ENCODE results near the gene WDHD1. TPM values are rescaled to one million over a fixed set of nuclear protein-coding genes. Genes with fewer than 3 reads are reported as not detected.

Gene WDHD1
- total RNA-seq, 1 donor from 2014 or later, result 15.0 TPM

- Mint-ChIP-seq H3K9me3 (ENCODE audit: unreplicated experiment) (no peaks in the 10 kb centered on the region), H3K4me3 (ENCODE audit: unreplicated experiment) (peak overlapping the region; percentile 98), H3K27me3 (ENCODE audit: unreplicated experiment) (peaks cover 22% of the 10 kb centered on the region), H3K36me3 (ENCODE audit: low read depth, unreplicated experiment) (peaks cover 12% of the 10 kb centered on the region), H3K4me1 (ENCODE audit: unreplicated experiment) (peaks cover 39% of the 10 kb centered on the region), H3K27ac (ENCODE audit: unreplicated experiment) (peak overlapping the region; percentile 99)
- no peak for DNase-seq (ENCODE audit: low spot score)
- TF ChIP-seq CTCF (IDR thresholded peaks at IDR 0.05; ENCODE audit: unreplicated experiment), result no peak
These were observed 26.1 kb upstream of the WDHD1 start for GRCh38 chr14:55053018-55053417.

- Mint-ChIP-seq H3K27me3 (ENCODE audit: unreplicated experiment) (peaks cover 22% of the 10 kb centered on the region), H3K4me1 (ENCODE audit: unreplicated experiment) (peaks cover 39% of the 10 kb centered on the region), H3K36me3 (ENCODE audit: low read depth, unreplicated experiment) (peaks cover 12% of the 10 kb centered on the region), H3K4me3 (ENCODE audit: unreplicated experiment) (peak overlapping the region; percentile 98), H3K27ac (ENCODE audit: unreplicated experiment) (peak overlapping the region; percentile 99), H3K9me3 (ENCODE audit: unreplicated experiment) (no peaks in the 10 kb centered on the region)
- no peak for DNase-seq (ENCODE audit: low spot score)
- TF ChIP-seq CTCF (IDR thresholded peaks at IDR 0.05; ENCODE audit: unreplicated experiment), result no peak
These were observed 25.5 kb upstream of the WDHD1 start for GRCh38 chr14:55052269-55052930.

- peaks cover 12% of the 10 kb centered on the region for H3K36me3 Mint-ChIP-seq (ENCODE audit: low read depth, unreplicated experiment)
- H3K4me3 Mint-ChIP-seq (ENCODE audit: unreplicated experiment), result peak within 1 kb of the TSS; percentile 98
These were observed 24.7 kb upstream of the WDHD1 start, which contains the start of gene MAPK1IP1L for GRCh38 chr14:55051423-55052268. Gene MAPK1IP1L, plus strand, starts transcription at chr14:55051647. Its CDS starts 10,037 bp downstream, at chr14:55061684.

GRCh38 chr14:55051165-55051422 lies 24.2 kb upstream of the WDHD1 start:
- DNase-seq (ENCODE audit: low spot score), result no peak
- Mint-ChIP-seq H3K27me3 (ENCODE audit: unreplicated experiment) (peaks cover 22% of the 10 kb centered on the region), H3K9me3 (ENCODE audit: unreplicated experiment) (no peaks in the 10 kb centered on the region), H3K27ac (ENCODE audit: unreplicated experiment) (peak overlapping the region; percentile 99), H3K4me1 (ENCODE audit: unreplicated experiment) (peaks cover 39% of the 10 kb centered on the region), H3K36me3 (ENCODE audit: low read depth, unreplicated experiment) (peaks cover 12% of the 10 kb centered on the region), H3K4me3 (ENCODE audit: unreplicated experiment) (peak overlapping the region; percentile 98)
- TF ChIP-seq CTCF (IDR thresholded peaks at IDR 0.05; ENCODE audit: unreplicated experiment), result no peak

More at GRCh38 chr14:55051423-55052268, 24.7 kb upstream of the WDHD1 start, which contains the start of gene MAPK1IP1L:
- H3K27ac Mint-ChIP-seq (ENCODE audit: unreplicated experiment), result peak within 1 kb of the TSS; percentile 99
- peaks cover 39% of the 10 kb centered on the region for H3K4me1 Mint-ChIP-seq (ENCODE audit: unreplicated experiment)
- H3K9me3 Mint-ChIP-seq (ENCODE audit: unreplicated experiment), result no peaks in the 10 kb centered on the region
- peaks cover 22% of the 10 kb centered on the region for H3K27me3 Mint-ChIP-seq (ENCODE audit: unreplicated experiment)
- peak; percentile 99 for TF ChIP-seq CTCF (IDR thresholded peaks at IDR 0.05; ENCODE audit: unreplicated experiment)
- peak; percentile 100 for DNase-seq (ENCODE audit: low spot score)

Data from endothelial cell (in vitro differentiated cells).